ENCODE data around the gene KIF26A.
"Not testable (repeated sequence)": the region's sequence is repeated elsewhere in the genome, so short reads cannot be mapped to it uniquely, and the experiment has no call there.

The KIF26A gene

DNA sequence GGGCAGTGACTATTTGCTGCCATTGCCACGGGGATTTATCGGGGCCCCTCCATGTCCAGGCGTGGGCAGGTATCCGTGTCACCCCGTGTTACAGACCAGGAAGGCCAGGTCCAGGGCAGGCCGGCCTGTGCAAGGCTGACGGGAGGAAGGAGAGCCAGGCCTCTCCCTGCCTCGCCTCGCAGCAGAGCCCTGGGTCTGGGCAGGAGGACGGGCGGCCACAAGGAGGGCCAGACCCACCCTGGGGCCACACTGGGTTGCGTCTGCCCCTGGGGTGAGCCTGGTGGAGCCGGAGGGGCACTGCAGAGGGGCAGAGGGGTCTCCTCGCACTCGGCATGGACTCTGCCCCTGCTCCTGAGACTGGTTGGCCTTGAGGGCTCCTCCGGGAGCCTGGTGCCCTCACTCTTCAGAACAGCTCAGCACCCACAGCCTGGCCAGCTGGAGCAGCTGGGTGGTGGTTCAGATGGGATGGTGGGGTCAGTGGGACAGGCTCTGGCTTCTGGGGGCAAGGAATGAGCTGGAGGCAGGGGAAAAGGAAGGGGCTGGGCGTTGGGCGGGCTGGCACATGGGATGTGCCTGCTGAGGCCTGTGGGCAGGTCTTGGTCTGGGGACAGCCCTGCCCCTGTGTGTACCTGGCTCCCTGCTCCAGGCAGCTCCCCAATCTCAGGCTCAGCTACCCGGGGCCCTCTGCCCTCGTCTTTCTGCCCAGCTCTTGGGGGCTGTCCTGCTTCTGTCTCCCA is 53.9 kb downstream of the KIF26A start:
- DNase-seq (ENCODE audit: low read depth in 2 of 2), result no peak

- no peak for DNase-seq (ENCODE audit: low read depth in 2 of 2)
Measured at GRCh38 chr14:104192883-104193245, 54.5 kb downstream of the KIF26A start.

DNA sequence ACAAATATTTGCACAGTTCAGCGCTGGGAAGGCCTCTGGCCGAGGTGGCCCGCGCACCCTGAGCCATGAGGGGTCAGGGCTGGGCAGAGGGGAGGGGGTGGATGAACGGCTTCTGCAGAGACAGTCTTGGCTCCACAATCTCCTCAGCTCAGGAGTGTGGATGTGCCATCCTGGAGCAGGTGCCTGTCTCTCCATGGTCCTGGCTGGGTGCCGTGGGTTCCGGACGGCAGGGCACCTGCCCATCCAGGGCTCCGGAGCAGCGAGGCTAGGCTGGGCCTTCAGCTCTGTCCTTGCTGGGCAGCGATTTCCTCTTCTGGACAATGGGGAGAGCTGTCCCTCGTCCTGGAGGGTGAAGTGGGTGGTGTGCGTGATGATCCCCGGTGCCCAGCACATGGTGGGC is 55.6 kb downstream of the KIF26A start:
- DNase-seq (ENCODE audit: low read depth in 2 of 2), result no peak

DNA sequence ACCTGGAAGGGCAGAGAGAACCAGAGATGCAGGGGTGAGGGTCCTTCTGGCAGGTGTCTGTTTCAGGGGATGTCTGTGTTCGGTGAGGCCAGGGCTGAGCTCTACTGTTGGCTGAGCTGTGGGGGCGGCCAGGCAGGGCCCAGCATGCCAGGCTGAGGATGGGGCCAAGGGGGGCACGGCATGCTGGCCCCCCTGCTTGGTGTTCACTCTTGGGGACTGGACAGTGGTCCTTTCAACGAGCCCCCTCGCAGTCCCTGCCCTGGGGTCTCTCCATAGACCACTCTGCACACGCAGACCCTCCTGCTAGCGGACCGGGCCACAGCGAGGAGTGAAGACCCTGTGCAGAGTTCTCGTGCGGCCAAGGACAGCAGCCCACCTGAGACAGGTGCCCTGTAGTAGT is 56.3 kb downstream of the KIF26A start:
- DNase-seq (ENCODE audit: low read depth in 2 of 2), result no peak

DNA sequence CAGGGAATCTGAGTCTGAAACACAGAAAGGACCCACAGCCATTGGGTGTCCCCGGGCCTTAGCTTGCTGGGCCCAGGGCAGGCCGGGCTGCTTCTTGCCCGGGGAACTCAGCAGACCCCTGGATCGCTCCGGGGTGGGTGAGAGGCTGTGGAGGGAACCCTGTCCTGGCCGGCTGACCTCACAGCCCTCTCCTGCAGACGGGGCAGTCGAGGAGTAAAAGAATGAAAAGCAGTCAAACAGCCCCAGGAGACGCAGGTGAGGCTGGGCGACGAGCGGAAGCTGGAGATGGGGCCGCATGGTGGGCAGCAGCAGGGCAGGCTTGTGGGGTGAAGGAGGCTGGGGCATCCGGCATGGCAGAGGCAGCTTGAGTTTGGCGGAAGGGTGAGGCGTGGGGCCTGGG is 57.0 kb downstream of the KIF26A start:
- no peak for DNase-seq (ENCODE audit: low read depth in 2 of 2)

GRCh38 chr14:104195878-104196277 is 57.5 kb downstream of the KIF26A start:
- no peak for DNase-seq (ENCODE audit: low read depth in 2 of 2)

GRCh38 chr14:104196461-104197140 is 58.2 kb downstream of the KIF26A start:
- no peak for DNase-seq (ENCODE audit: low read depth in 2 of 2)

DNA sequence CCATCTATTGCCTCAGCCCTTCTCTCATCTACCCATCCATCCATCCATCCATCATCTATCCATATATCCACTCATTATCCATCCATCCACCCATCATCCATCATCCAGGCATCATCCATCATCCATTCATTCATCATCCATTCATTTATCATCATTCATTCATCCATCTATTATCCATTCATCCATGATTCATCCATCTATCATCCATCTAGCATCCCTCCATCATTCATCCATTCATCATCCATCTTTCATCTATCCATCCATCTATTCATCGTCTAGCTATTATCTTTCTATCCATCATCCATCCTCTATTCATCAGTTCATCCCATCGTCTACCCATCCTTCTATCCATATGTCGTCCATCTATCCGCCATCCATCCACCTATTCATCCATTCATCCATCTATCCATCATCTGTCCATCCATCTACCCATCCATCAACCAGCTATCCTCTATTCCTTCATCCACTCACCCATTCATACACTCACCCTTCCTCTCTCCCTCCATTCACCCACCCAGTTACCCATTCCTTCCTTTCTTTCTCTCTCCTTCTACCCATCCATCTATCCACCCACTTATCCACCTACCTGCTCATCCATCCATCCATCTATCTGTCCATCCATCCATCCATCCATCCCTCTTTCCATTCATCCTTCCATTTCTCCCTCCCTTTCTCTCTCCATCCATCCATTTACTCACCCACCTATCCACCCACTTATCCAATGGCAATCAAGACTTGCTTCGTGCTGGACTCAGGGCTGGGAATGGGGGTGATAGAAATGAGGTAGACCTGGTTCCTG is 59.3 kb downstream of the KIF26A start:
- DNase-seq (ENCODE audit: low read depth in 2 of 2), result no peak

- no peak for DNase-seq (ENCODE audit: low read depth in 2 of 2)
Measured at GRCh38 chr14:104199266-104199895, 61.0 kb downstream of the KIF26A start.

- no peak for DNase-seq (ENCODE audit: low read depth in 2 of 2)
Measured at GRCh38 chr14:104200106-104200505, 61.7 kb downstream of the KIF26A start.

- no peak for DNase-seq (ENCODE audit: low read depth in 2 of 2)
Measured at GRCh38 chr14:104200591-104200990, 62.2 kb downstream of the KIF26A start.

DNA sequence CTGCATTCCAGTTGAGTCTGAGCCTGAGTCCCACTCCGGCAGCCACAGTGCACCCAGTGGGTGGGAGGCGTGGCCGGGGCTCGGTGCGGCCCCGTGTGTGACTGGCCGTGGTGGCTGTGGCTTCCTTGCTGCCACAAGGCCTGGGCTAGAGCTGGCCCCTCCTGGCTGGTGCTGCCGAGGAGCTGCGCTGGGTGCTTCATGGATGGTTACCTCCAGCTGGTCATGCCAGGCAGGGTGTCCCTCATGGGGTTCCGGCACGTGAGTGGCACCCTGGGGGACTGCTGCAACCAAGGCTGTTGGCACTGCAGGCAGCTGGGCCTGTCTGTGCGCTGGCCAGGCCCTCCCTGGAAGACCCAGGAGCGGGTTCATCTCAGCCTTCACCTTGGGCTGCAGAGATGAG is 62.7 kb downstream of the KIF26A start:
- no peak for DNase-seq (ENCODE audit: low read depth in 2 of 2)

DNA sequence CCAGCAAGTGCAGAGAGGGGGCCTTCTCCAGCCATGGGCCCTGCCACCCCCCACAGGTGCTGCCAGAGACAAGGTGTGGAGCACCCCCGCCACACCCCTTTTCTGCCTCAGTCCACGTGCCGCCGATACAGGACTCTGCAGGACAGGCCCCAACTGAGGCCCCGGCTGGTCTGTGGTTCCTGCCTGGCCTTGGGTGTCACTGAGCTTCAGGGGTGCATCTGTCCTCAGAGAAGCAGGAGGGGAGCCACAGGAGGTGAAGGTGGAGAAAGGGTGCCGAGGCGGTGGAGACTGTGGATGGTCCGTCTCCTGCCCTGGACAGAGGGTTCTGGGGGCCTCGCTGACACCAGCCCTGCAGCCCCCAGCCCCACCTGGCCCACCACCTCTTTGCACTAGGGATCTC is 63.1 kb downstream of the KIF26A start:
- DNase-seq (ENCODE audit: low read depth in 2 of 2), result no peak

- DNase-seq (ENCODE audit: low read depth in 2 of 2), result no peak
Measured at GRCh38 chr14:104202259-104203070, 64.1 kb downstream of the KIF26A start.

DNA sequence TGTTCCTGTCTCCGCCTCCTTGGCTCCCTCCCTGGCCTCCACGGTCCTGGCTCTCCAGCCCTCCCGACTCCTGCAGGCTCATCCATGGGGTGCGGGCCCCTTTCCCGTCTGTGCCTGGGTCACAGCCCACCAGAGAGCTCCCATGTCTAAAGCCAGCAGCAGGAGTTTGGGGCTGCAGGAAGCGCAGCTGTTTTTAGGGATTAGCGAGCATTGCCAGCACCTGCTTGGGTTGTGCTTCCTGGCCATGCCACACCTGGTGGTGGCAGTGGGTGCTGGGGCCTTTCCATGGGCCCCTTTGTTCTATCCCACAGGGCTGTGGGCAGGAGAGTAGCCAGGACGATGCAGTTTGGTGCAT is 64.7 kb downstream of the KIF26A start:
- DNase-seq (ENCODE audit: low read depth in 2 of 2), result no peak

DNA sequence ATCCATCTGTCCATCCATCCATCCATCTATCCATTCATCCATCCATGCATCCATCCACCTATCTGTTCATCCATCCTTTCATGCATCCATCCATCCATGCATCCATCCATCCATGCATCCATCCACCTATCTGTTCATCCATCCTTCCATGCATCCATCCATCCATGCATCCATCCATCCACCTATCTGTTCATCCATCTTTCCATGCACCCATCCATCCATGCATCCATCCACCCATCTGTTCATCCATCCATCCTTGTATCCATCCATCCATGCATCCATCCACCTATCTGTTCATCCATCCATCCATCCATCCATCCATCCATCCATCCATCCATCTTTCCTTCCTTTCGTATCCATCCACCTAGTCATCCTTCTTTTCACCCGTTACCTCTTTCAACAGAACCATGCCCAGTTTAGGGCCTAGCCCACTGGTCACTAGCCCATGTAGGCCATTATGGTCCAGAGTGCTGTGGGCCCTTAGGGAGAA is 66.3 kb downstream of the KIF26A start:
- no peak for DNase-seq (ENCODE audit: low read depth in 2 of 2)

DNA sequence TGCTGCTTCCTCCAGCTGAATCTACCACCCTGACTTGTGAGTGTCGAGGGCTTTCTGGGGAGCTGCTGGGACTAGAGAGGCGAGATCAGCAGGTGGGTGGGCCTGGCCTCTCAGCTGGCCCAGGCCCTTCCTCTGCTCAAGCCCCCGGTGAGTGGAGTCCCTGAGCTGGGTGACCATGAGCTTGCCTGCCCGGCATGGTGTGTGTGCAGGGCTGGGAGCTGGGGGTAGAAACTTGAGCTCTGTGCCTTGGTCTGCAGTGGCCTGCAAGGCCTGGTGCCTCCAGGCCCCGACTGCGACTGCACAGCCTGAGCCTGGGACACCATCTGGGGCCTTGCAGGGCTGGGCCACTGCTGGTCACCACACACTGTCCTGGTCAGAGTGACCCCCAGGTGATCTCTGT is 67.4 kb downstream of the KIF26A start:
- DNase-seq (ENCODE audit: low read depth in 2 of 2), result no peak

GRCh38 chr14:104206281-104206904 is 68.0 kb downstream of the KIF26A start:
- no peak for DNase-seq (ENCODE audit: low read depth in 2 of 2)

GRCh38 chr14:104207142-104208014 is 69.0 kb downstream of the KIF26A start:
- no peak for DNase-seq (ENCODE audit: low read depth in 2 of 2)

GRCh38 chr14:104208015-104208295 is 69.6 kb downstream of the KIF26A start:
- not testable (repeated sequence) for DNase-seq (ENCODE audit: low read depth in 2 of 2)

All from activated CD4-positive, alpha-beta T cell treated with anti-CD3 and anti-CD28 coated beads for 24 hours (primary cell).